A673 (cell line): ENCODE measurements around the gene WHRN. TPM values are rescaled to one million over a fixed set of nuclear protein-coding genes. Genes with fewer than 3 reads are reported as not detected.

Experiments used
- BruUV-seq: library from RNA; stranded (reverse); fragments of 400-500 nt; replicated peaks from 2 replicates; lab custom pipeline; 2021; lab: Mats Ljungman, UMichigan
- CTCF ChIA-PET: fragments of 300-600 bp; sonication (Branson Sonifier 250); formaldehyde crosslinking; loops from one replicate; lab custom pipeline; 2022; ENCODE audit warnings: antibody characterized with exemption; lab: Charles Lee
- POLR2A ChIA-PET: fragments of 300-600 bp; sonication (Branson Sonifier 250); formaldehyde crosslinking; loops from one replicate; lab custom pipeline; 2022; ENCODE audit warnings: antibody characterized with exemption; ENCODE audit not compliant: low non-redundant PET; lab: Charles Lee
- DNase-seq: peaks from one replicate; pipeline ENCODE4 v3.0.0-alpha.2; 2015; ENCODE audit warnings: low spot score
- H3K27ac ChIP-seq: fragments of 200-600 bp; sonication (generic); 2 replicates; pipeline ENCODE4 v1.5.1; 2016; ENCODE audit warnings: mixed run types, low read depth, mild to moderate bottlenecking, mixed read lengths, antibody characterized with exemption, low read length; ENCODE audit not compliant: poor library complexity, severe bottlenecking
- H3K27me3 ChIP-seq: fragments of 200-600 bp; sonication (generic); replicated peaks from 2 replicates; pipeline ENCODE4 v1.6.1; 2017; ENCODE audit warnings: mixed run types, low read depth, mild to moderate bottlenecking, mixed read lengths, antibody characterized with exemption, low read length; ENCODE audit not compliant: insufficient read depth, poor library complexity
- H3K36me3 ChIP-seq: fragments of 200-600 bp; sonication (generic); 2 replicates; pipeline ENCODE4 v1.6.1; 2016; ENCODE audit warnings: mixed run types, mild to moderate bottlenecking, mixed read lengths, antibody characterized with exemption, low read length; ENCODE audit not compliant: insufficient read depth, poor library complexity, severe bottlenecking
- H3K4me1 ChIP-seq: fragments of 200-600 bp; sonication (generic); 2 replicates; pipeline ENCODE4 v1.6.1; 2017; ENCODE audit warnings: mixed run types, mild to moderate bottlenecking, mixed read lengths, antibody characterized with exemption, low read length; ENCODE audit not compliant: insufficient read depth, poor library complexity, severe bottlenecking
- H3K4me3 ChIP-seq: fragments of 200-600 bp; sonication (generic); 2 replicates; pipeline ENCODE4 v1.5.1; 2016; ENCODE audit warnings: low read depth, mixed run types, mild to moderate bottlenecking, mixed read lengths, low read length; ENCODE audit not compliant: poor library complexity, severe bottlenecking
- H3K9me3 ChIP-seq: fragments of 200-600 bp; sonication (generic); 2 replicates; pipeline ENCODE4 v1.6.1; 2016; ENCODE audit warnings: mixed run types, low read depth, mild to moderate bottlenecking, mixed read lengths, antibody characterized with exemption, low read length; ENCODE audit not compliant: poor library complexity, severe bottlenecking
- CTCF ChIP-seq: fragments of 300-800, 200-600 bp; sonication (generic); conservative IDR thresholded peaks from 2 replicates; pipeline ENCODE4 v1.5.1; 2017; ENCODE audit warnings: low read depth, mild to moderate bottlenecking, antibody characterized with exemption, low read length, moderate library complexity, mixed read lengths
- EZH2 ChIP-seq: fragments of 200-600 bp; sonication (generic); IDR thresholded peaks from 2 replicates; pipeline ENCODE4 v1.6.1; 2017; ENCODE audit warnings: borderline replicate concordance, low read depth, mild to moderate bottlenecking, mixed read lengths, antibody characterized with exemption, low read length; ENCODE audit not compliant: poor library complexity, severe bottlenecking
- intact Hi-C: fragments of 100-400 bp; cut with micrococcal nuclease; formaldehyde crosslinking; loops from one replicate; pipeline ENCODE4 v1.10.0; 2022; ENCODE audit not compliant: unreplicated experiment
- total RNA-seq: library from RNA; stranded (reverse); gene quantifications from 2 replicates; pipeline ENCODE4 v1.2.3, GENCODE V29; 2021

The WHRN gene
- total RNA-seq, 1 experiment from 2014 or later: 9.1 TPM

GRCh38 chr9:114411452-114411851 lies 93.8 kb downstream of the WHRN start:
- no peaks in the 10 kb centered on the region for H3K27me3 ChIP-seq
- ChIA-PET POLR2A (no interaction called here), CTCF (no interaction called here)
- no peak overlapping the region for H3K27ac ChIP-seq
- no peaks in the 10 kb centered on the region for H3K36me3 ChIP-seq
- no peaks in the 10 kb centered on the region for H3K4me1 ChIP-seq
- DNase-seq: no peak
- intact Hi-C loops: no loop called here
- no peaks in the 10 kb centered on the region for H3K9me3 ChIP-seq
- TF ChIP-seq CTCF (no peak), EZH2 (no peak)
- BruUV-seq: no TSS peak
- no peak overlapping the region for H3K4me3 ChIP-seq

- intact Hi-C loops: no loop called here
- no peak for TF ChIP-seq CTCF
- TF ChIP-seq EZH2: no peak
- H3K9me3 ChIP-seq: no peaks in the 10 kb centered on the region
- CTCF ChIA-PET: no interaction called here
- H3K27ac ChIP-seq: no peak overlapping the region
- no peak overlapping the region for H3K4me3 ChIP-seq
- no peak for DNase-seq
- POLR2A ChIA-PET: no interaction called here
- no peaks in the 10 kb centered on the region for H3K4me1 ChIP-seq
- H3K36me3 ChIP-seq: no peaks in the 10 kb centered on the region
- BruUV-seq: no TSS peak
- H3K27me3 ChIP-seq: no peaks in the 10 kb centered on the region
These were observed 94.4 kb downstream of the WHRN start for GRCh38 chr9:114410910-114411309.

- TF ChIP-seq CTCF (no peak), EZH2 (no peak)
- ChIA-PET POLR2A (no interaction called here), CTCF (interaction anchor here (1.9 kb wide), 1 partner anchor 501 kb away, joined by 4 read pairs; no protein-coding TSS in a partner anchor)
- H3K27ac ChIP-seq: no peak overlapping the region
- H3K4me3 ChIP-seq: no peak overlapping the region
- no peaks in the 10 kb centered on the region for H3K9me3 ChIP-seq
- H3K27me3 ChIP-seq: no peaks in the 10 kb centered on the region
- intact Hi-C loops: loop anchor here (5.0 kb wide), 1 partner anchor 327 kb away; no protein-coding TSS in a partner anchor
- H3K4me1 ChIP-seq: no peaks in the 10 kb centered on the region
- H3K36me3 ChIP-seq: no peaks in the 10 kb centered on the region
- no TSS peak for BruUV-seq
- DNase-seq: no peak
These were observed 95.4 kb downstream of the WHRN start for GRCh38 chr9:114409842-114410241.
